Esophagus muscularis mucosa (tissue), 3 donors: ENCODE measurements around the gene CDK17.

Experiments
- POLR2A ChIP-seq: fragments of 450-650 bp; IDR thresholded peaks from one replicate; pipeline ENCODE4 v1.6.1; 2017; ENCODE audit warnings: antibody characterized with exemption, moderate library complexity, mild to moderate bottlenecking, low read depth
- TF ChIP-seq, protein P1 (sequence below), 3 experiments: fragments of 200-600 bp in 2 of 3; fragments of 450-650 bp in 1 of 3; sonication (generic) in 2 of 3; IDR thresholded peaks; one replicate each; pipeline ENCODE4 v1.5.1; 2017 to 2019; ENCODE audit warnings: antibody characterized with exemption in 3 of 3, mild to moderate bottlenecking in 2 of 3, moderate library complexity in 1 of 3

GRCh38 chr12:96402061-96402460, 1.8 kb upstream of the CDK17 start:
- no peak for TF ChIP-seq POLR2A
- TF ChIP-seq, protein P1, sequence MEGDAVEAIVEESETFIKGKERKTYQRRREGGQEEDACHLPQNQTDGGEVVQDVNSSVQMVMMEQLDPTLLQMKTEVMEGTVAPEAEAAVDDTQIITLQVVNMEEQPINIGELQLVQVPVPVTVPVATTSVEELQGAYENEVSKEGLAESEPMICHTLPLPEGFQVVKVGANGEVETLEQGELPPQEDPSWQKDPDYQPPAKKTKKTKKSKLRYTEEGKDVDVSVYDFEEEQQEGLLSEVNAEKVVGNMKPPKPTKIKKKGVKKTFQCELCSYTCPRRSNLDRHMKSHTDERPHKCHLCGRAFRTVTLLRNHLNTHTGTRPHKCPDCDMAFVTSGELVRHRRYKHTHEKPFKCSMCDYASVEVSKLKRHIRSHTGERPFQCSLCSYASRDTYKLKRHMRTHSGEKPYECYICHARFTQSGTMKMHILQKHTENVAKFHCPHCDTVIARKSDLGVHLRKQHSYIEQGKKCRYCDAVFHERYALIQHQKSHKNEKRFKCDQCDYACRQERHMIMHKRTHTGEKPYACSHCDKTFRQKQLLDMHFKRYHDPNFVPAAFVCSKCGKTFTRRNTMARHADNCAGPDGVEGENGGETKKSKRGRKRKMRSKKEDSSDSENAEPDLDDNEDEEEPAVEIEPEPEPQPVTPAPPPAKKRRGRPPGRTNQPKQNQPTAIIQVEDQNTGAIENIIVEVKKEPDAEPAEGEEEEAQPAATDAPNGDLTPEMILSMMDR (IDR thresholded peaks at IDR 0.05), result no peak
